HuH-7.5 (cell line): ENCODE data around the gene PLAAT4.

Experiments used
- DNase-seq: peaks from one replicate; pipeline ENCODE4 v3.0.0; 2011; ENCODE audit warnings: low spot score

Gene PLAAT4, protein sequence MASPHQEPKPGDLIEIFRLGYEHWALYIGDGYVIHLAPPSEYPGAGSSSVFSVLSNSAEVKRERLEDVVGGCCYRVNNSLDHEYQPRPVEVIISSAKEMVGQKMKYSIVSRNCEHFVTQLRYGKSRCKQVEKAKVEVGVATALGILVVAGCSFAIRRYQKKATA

DNA sequence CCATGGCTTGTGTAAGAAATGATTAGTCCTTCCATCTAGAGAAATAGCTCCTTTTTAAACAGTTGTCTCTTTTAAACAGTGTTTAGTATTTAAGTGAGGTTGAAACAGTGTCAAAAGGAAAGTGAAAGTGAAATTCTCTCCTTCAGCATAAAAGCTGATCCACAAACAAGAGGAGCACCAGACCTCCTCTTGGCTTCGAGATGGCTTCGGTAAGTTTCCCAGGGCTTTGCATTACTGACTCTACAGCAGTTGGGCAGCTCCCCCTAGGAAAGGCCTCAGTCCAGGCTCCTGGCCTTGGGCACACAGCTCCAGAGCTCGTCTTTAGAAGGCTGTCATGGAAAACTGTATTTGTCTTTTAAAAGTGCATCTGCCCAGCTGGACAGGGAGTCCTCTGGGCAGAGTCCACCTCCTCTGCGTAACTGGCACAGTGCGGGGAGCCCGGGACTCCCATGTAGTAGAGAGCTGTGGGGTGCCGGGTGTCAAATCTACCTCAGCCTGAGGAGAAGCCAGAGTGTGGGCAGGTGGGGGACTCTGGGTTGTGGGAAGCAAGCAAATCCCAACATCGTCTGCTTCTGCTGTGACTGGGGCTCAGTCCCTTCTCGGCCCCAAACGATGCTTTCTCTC lies at the start of gene PLAAT4:
TSS of gene PLAAT4 (plus strand) at position 140 of the 624 bp plus-strand sequence. CDS start at position 201, 61 bp downstream.
- no peak for DNase-seq

DNA sequence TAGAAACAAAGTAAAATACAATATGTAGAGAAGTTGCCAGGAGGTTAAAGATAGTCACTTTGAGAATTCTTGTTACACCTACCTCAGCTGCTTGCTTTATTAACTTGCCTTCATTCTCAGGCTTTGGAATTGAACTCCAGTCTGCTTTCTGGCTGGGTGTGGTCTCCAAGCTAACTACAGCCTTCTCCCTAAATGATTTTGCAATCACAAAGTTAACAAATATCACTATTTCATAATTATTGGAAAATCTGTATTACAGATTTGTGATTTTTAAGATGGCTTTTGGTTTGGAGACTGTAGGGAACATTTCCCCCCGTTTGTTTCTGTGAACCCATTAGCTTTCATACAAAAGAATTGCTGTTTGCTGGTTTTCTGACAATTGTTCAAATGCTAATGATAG lies 47.8 kb upstream of the PLAAT4 start:
- no peak for DNase-seq

GRCh38 chr11:63489879-63490278 lies 46.7 kb upstream of the PLAAT4 start:
- no peak for DNase-seq

- no peak for DNase-seq
Measured at GRCh38 chr11:63490551-63491239, 45.9 kb upstream of the PLAAT4 start, which contains the start of gene PLAAT5. Gene PLAAT5 (minus strand): TSS chr11:63491167. CDS start chr11:63491034, 133 bp downstream.

GRCh38 chr11:63491240-63491587 lies 45.4 kb upstream of the PLAAT4 start:
- no peak for DNase-seq

DNA sequence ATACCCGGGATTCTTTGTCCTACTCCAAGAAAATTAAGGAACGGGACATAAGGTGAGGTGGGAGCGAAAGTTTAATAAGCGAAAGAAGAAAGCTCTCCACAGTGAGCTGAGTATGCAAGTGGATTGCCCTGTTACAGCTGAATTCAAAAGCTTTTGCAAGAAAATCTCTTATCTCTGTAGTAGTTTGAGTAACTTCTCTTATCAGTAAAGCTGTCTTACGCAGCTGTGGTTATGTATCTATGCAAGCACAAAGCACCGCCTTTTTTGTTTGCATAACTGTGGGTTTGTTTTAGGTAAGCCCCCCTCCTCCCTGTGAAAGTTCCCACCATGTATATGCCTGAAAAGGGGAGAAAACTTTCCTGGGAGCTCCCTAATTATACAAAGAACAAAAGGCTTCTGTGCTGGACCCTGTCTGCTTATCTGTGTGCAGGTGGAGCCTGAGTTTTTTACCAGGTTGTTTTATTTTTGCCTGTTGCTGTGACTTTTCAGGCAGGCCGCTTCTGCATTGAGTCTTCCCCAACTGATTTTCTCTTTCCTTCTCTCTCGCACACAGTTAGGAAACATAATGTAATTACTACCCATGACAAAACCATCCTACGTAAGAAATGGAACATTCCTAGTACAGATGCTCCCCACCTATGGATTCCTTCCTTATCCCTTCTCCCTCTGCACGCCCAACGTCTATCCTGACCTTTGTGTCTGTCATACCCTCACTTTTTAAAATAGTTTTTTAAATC lies 44.8 kb upstream of the PLAAT4 start:
- peak; percentile 74 for DNase-seq

DNA sequence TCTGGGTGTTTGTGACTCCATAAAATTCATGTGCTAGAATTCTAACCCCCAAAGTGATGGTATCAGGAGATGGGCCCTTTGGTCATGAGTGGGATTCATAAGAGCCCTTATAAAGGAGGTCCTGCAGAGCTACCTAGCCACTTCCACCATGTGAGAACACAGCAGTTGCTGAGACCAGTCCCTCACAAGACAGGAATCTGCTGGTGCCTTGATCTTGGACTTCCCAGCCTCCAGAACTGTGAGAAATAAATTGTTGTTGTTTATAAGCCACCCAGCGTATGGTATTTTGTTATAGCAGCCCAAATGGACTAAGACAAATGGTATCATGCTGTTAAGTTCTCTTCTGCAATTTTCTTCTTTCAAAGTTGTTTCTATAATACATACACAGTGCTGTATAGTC lies 44.2 kb upstream of the PLAAT4 start:
- no peak for DNase-seq

- DNase-seq: no peak
Measured at GRCh38 chr11:63493127-63493526, 43.5 kb upstream of the PLAAT4 start.

DNA sequence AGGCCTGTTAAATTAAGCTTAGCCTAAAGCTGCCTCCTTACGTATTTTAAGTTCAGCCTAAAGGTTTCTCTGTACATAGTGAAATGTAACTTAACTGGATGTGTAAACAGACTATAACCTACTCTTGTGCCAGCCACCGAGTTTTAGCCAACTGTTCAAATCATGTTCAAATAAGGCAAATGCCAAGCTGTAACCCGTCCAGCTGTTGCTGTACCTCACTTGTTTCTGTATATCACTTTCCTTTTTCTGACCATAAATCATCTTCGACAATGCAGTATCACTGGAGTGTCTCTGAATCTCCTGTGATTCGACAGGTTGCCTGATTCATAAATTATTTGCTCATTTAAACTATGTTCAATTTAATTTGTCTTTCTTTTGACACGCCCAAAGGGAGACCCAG lies 41.6 kb upstream of the PLAAT4 start:
- no peak for DNase-seq

DNA sequence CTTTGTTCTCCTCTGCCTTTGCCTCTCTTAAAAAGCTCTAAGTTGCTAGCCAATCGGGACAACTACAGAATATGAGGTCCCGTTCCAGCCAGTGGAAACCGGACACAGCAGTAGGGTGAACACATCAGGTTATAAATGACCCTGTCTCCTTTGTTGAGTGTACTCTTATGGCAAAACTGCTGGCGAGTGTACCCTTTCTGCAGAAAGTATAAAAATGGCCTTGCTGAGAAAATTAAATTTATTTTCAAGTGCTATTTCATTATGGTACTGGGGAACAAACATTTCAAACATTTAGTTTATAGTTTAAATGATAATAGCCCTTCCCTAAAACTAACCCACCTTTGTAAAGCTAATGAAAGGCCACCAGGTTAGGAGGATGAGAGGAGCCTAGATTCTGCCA lies 36.7 kb upstream of the PLAAT4 start:
- no peak for DNase-seq

DNA sequence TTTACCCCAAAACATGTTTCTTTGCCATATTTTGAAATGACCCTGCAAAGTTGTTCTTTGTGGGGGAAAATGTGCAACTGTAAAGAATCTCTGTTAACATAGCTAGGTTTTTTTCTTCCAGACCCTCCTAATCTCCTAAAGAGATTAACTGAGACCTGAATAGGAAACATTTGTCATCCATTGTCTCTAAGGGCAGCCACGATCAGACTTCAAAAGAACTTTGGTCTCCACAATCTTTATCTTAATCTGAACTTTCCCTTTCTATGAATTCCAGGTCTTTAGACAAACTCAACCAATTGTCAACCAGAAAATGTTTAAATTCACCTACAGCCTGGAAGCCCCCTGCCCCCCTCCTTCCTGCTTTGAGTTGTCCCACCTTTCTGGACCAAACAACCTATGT lies 35.4 kb upstream of the PLAAT4 start:
- no peak for DNase-seq

DNA sequence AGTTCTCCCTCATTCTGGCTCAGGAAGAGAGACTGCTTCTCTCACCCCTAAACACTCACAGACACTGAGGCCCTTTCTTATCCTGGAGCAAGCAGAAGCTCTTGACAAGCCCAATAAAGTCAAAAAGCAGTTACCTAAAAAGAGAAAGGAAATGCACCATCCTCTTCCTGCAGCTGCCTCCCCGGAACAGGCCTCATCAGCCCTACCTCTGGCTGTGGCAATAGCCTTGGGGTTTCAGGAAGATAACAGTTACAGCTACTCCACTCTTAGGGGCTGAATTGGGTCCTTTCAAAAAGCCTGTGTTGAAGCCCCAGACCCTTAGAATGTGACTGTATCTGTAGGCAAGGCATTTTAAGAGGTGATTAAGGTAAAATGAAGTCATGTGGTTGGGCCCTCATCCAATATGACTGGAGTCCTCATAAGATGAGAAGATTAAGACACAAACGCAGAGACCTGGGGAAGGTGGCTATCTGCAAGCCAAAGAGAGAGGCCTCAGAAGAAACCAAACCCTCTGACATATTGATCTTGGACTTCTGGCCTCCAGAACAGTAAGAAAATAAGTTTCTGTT lies 34.3 kb upstream of the PLAAT4 start:
- DNase-seq: no peak

DNA sequence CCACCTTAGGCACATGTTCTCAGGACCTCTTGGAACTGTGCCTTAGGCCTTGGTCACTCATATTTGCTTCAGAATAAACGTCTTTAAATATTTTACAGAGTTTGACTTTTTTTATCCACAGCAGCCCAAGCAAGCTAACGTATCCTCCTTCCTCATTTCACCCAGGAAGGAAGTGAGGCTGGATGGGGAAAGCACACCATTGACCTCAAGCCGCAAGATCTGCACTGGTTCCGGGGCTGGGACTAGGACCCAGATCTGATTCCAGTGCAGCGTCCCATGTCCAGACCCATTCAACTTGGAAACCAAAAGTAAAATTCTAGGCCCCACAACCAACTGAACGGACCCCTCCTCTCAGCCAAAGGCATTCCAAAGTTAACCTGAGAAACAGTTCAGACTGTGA lies 33.1 kb upstream of the PLAAT4 start:
- peak; percentile 11 for DNase-seq

DNA sequence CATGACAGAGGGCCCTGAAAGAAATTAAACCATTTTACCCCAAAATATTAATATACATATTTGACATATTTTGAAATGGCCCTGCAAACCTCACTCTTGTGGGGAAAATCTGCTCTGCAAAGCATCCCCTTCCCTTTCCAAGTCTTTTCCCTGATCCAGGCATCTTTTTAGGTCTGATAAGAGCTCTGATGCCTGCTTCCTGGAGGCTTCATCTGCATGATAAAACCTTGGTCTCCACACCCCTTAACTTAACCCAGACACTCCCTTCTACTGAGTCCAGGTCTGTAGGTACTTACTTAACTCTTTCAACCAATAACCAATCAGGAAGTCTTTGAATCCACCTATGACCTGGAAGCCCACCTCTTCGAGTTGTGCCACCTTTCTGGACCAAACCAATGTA lies 32.6 kb upstream of the PLAAT4 start:
- DNase-seq: no peak

DNA sequence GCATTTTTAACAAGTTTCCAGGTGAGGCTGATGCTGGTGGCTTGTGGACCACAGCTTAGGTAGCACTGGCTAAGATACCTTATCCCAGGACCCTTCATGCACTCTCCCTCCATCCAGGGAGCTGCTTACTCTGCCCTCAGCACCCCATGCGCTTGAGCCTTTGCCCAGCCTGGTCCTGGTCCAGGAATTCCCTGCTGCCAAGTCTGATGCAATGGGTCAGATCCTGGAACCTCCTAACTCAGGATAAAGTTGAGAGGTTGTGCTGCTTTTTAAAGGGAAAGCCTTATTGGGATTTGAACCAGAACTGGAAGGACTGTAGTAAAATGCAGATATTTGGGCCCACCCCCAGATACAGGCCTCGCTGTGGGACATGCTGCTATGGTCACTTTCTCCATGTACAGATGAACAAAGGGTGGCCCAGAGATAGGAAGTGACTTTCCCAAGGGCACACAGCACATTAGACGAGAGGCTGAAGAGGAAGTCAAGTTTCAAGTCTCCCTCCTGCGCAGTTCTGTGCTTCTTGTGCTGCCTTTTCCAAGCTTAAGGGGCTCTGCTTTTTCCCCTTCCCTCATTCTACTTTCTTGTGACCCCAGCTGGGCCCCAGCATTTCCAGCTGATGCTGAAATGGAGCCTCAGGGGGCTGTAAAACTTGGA lies 31.5 kb upstream of the PLAAT4 start:
- DNase-seq: peak; percentile 23

- DNase-seq: peak; percentile 7
Measured at GRCh38 chr11:63505857-63506528, 30.6 kb upstream of the PLAAT4 start, which contains the start of gene LGALS12. Gene LGALS12 (plus strand): TSS chr11:63506084. CDS start chr11:63506459, 375 bp downstream.

- DNase-seq: peak; percentile 10
Measured at GRCh38 chr11:63506876-63507275, 29.7 kb upstream of the PLAAT4 start.

GRCh38 chr11:63507511-63507910 lies 29.1 kb upstream of the PLAAT4 start:
- no peak for DNase-seq

GRCh38 chr11:63508009-63508408 lies 28.6 kb upstream of the PLAAT4 start:
- DNase-seq: peak; percentile 94

- no peak for DNase-seq
Measured at GRCh38 chr11:63508745-63509144, 27.9 kb upstream of the PLAAT4 start.

DNA sequence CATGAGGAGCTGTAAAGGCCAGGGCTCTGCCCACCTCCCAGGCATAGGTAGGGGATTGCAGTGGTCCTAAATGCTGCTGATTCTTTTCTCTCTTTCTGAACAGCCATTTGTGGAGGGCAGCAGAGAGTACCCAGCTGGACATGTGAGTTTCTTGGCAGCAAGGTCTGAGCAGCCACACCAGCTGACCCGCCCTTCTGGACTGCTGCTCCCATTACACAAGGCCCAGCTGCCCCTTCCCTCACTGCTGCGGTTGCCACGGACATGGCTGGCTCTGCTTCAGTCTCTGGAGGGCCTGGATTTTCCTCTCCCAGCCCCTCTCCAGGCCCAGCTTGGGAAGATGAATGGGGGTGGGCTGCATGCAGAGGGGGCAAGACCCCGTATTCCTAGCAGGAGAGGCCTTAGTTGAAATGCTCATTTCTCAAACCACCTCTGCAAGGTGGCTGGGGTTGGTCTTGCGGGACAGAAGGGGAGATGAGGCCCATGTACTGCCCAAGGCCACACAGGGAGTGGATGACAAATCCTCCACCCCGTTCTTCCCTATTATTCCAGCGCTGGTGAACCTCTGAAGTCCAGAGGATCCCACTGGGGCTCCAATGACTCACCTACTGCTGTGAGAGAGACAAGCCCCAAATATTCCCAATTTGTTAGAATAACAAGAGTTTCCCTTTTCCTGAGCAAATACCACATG lies 26.1 kb upstream of the PLAAT4 start:
- no peak for DNase-seq
